PC-3 (cell line): ENCODE data around the gene DEPDC7.

Source experiments
- CTCF ChIP-seq: fragments of 300-600 bp; sonication (generic); conservative IDR thresholded peaks from 2 replicates; pipeline ENCODE4 v1.5.1; 2017; ENCODE audit warnings: antibody characterized with exemption, low read depth, mild to moderate bottlenecking, low read length
- EZH2 ChIP-seq: fragments of 300-600 bp; sonication (generic); IDR thresholded peaks from one replicate; pipeline ENCODE4 v1.6.1; 2017; ENCODE audit warnings: antibody characterized with exemption, mild to moderate bottlenecking, low read length; ENCODE audit not compliant: unreplicated experiment
- EZH2phosphoT487 ChIP-seq: fragments of 300-600 bp; sonication (generic); IDR thresholded peaks from 2 replicates; pipeline ENCODE4 v1.6.1; 2018; ENCODE audit warnings: mild to moderate bottlenecking, antibody characterized with exemption, low read length, borderline replicate concordance

DNA sequence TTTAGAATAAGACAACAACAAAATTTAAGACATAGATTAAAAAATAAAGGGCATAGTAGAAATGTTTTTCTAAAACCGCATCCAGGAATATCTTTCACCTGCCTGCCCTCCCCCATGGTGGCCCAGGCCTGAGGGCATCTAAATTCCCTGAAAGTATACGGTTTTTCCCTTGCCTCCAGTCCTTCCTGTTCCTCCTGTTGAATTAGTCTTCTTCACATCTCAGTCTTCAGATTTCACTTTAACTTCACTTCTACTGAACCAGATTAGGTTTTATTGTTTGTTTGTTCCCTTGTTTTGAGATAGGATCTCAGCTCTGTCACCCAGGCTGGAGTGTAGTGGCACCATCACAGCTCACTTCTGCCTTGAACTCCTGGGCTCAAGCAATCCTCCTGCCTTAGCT lies 33.1 kb upstream of the DEPDC7 start:
- TF ChIP-seq CTCF (no peak), EZH2phosphoT487 (no peak), EZH2 (no peak)
